ENCODE measurements around the gene NFATC3.

- TF ChIP-seq CTCF (IDR thresholded peaks at IDR 0.05; ENCODE audit: control extremely low read depth in 1 of 3, insufficient read depth in 1 of 3, low read depth in 1 of 3, low read length in 3 of 3) (no peak), POLR2A (IDR thresholded peaks at IDR 0.05; ENCODE audit: control extremely low read depth in 1 of 2, low read depth in 2 of 2, low read length in 2 of 2) (no peak), ATF3 (IDR thresholded peaks at IDR 0.05; ENCODE audit: insufficient read depth, low read depth, low read length) (no peak), JUND (IDR thresholded peaks at IDR 0.05; ENCODE audit: low read length) (no peak), KDM1A (IDR thresholded peaks at IDR 0.05; ENCODE audit: borderline replicate concordance, low read length) (no peak), TBP (IDR thresholded peaks at IDR 0.05; ENCODE audit: low read depth, low read length) (no peak), BRCA1 (IDR thresholded peaks at IDR 0.05; ENCODE audit: low read depth, low read length) (no peak), ATF2 (IDR thresholded peaks at IDR 0.05; ENCODE audit: low read length) (no peak), RBBP5 (IDR thresholded peaks at IDR 0.05; ENCODE audit: borderline replicate concordance, low read depth, low read length) (no peak), EZH2 (IDR thresholded peaks at IDR 0.05; ENCODE audit: low read depth, low read length, severe bottlenecking) (no peak), MAX (IDR thresholded peaks at IDR 0.05) (no peak), TAF7 (optimal IDR thresholded peaks at IDR 0.05; ENCODE audit: borderline replicate concordance, low read depth, low read length) (no peak), EGR1 (IDR thresholded peaks at IDR 0.05; ENCODE audit: borderline replicate concordance, low read depth, low read length) (no peak), EP300 (IDR thresholded peaks at IDR 0.05; ENCODE audit: borderline replicate concordance in 1 of 2, low read depth in 2 of 2, low read length in 2 of 2) (no peak)
Observed at GRCh38 chr16:68267612-68268405, 182.6 kb downstream of the NFATC3 start.

Measured in H1 (cell line).